HEK293 (cell line): ENCODE data around the gene PFKL.
A peak's percentile ranks its signal among the peaks of the same experiment; 100 is the strongest.

Experiments
- FEZF1 ChIP-seq: fragments of 450-650 bp; formaldehyde crosslinking; IDR thresholded peaks from 2 replicates; pipeline ENCODE4 v1.5.1; 2016; ENCODE audit warnings: missing biosample characterization, missing genetic modification characterization
- HOXC10 ChIP-seq: sonication (generic); formaldehyde crosslinking; IDR thresholded peaks from 2 replicates; pipeline ENCODE4 v1.8.1; 2023; ENCODE audit warnings: mild to moderate bottlenecking, missing genetic modification reagents
- PBX3 ChIP-seq: sonication (generic); formaldehyde crosslinking; IDR thresholded peaks from 2 replicates; pipeline ENCODE4 v1.8.1; 2022; ENCODE audit warnings: mild to moderate bottlenecking, moderate library complexity, missing genetic modification reagents
- PRDM6 ChIP-seq: fragments of 450-650 bp; formaldehyde crosslinking; IDR thresholded peaks from 2 replicates; pipeline ENCODE4 v1.5.1; 2017; ENCODE audit warnings: missing biosample characterization, missing genetic modification characterization
- REPIN1 ChIP-seq: fragments of 450-650 bp; formaldehyde crosslinking; IDR thresholded peaks from 2 replicates; pipeline ENCODE4 v1.5.1; 2017; ENCODE audit warnings: missing biosample characterization, missing genetic modification characterization, low read depth
- SP3 ChIP-seq: fragments of 450-650 bp; formaldehyde crosslinking; IDR thresholded peaks from 2 replicates; pipeline ENCODE4 v1.5.1; 2016; ENCODE audit warnings: missing biosample characterization, missing genetic modification characterization
- ZBTB10 ChIP-seq: fragments of 450-650 bp; formaldehyde crosslinking; IDR thresholded peaks from 2 replicates; pipeline ENCODE4 v1.5.1; 2016; ENCODE audit warnings: missing biosample characterization, missing genetic modification characterization
- ZBTB48 ChIP-seq: fragments of 450-650 bp; formaldehyde crosslinking; IDR thresholded peaks from 2 replicates; pipeline ENCODE4 v1.5.1; 2016; ENCODE audit warnings: missing biosample characterization, missing genetic modification characterization
- ZEB2 ChIP-seq: fragments of 450-650 bp; formaldehyde crosslinking; IDR thresholded peaks from 2 replicates; pipeline ENCODE4 v1.5.1; 2016; ENCODE audit warnings: missing biosample characterization, missing genetic modification characterization
- ZNF133 ChIP-seq: fragments of 450-650 bp; formaldehyde crosslinking; IDR thresholded peaks from 2 replicates; pipeline ENCODE4 v1.5.1; 2016; ENCODE audit warnings: missing biosample characterization, missing genetic modification characterization
- ZNF169 ChIP-seq: fragments of 450-650 bp; formaldehyde crosslinking; IDR thresholded peaks from 2 replicates; pipeline ENCODE4 v1.5.1; 2016; ENCODE audit warnings: missing biosample characterization, missing genetic modification characterization
- ZNF184 ChIP-seq: fragments of 450-650 bp; IDR thresholded peaks from 2 replicates; pipeline ENCODE4 v1.5.1; 2018; ENCODE audit warnings: missing biosample characterization, mild to moderate bottlenecking, missing genetic modification characterization
- ZNF248 ChIP-seq: fragments of 450-650 bp; formaldehyde crosslinking; IDR thresholded peaks from 2 replicates; pipeline ENCODE4 v1.5.1; 2017; ENCODE audit warnings: missing biosample characterization, missing genetic modification characterization
- ZNF280C ChIP-seq: fragments of 450-650 bp; formaldehyde crosslinking; IDR thresholded peaks from 2 replicates; pipeline ENCODE4 v1.5.1; 2016; ENCODE audit warnings: missing biosample characterization, missing genetic modification characterization
- ZNF280D ChIP-seq: fragments of 450-650 bp; formaldehyde crosslinking; IDR thresholded peaks from 2 replicates; pipeline ENCODE4 v1.5.1; 2016; ENCODE audit warnings: missing biosample characterization, missing genetic modification characterization
- ZNF398 ChIP-seq: fragments of 450-650 bp; formaldehyde crosslinking; IDR thresholded peaks from 2 replicates; pipeline ENCODE4 v1.5.1; 2017; ENCODE audit warnings: missing biosample characterization, missing genetic modification characterization
- ZNF404 ChIP-seq: fragments of 450-650 bp; formaldehyde crosslinking; IDR thresholded peaks from 2 replicates; pipeline ENCODE4 v1.5.1; 2017; ENCODE audit warnings: missing biosample characterization, missing genetic modification characterization
- ZNF510 ChIP-seq: fragments of 450-650 bp; formaldehyde crosslinking; IDR thresholded peaks from 2 replicates; pipeline ENCODE4 v1.5.1; 2018; ENCODE audit warnings: mild to moderate bottlenecking, missing genetic modification characterization, missing biosample characterization; ENCODE audit not compliant: insufficient replicate concordance
- ZNF544 ChIP-seq: fragments of 450-650 bp; formaldehyde crosslinking; IDR thresholded peaks from 2 replicates; pipeline ENCODE4 v1.5.0; 2017; ENCODE audit warnings: missing biosample characterization, missing genetic modification characterization
- ZNF585B ChIP-seq: fragments of 450-650 bp; formaldehyde crosslinking; IDR thresholded peaks from 2 replicates; pipeline ENCODE4 v1.5.1; 2016; ENCODE audit warnings: missing biosample characterization, missing genetic modification characterization
- ZNF610 ChIP-seq: fragments of 450-650 bp; formaldehyde crosslinking; IDR thresholded peaks from 2 replicates; pipeline ENCODE4 v1.5.1; 2016; ENCODE audit warnings: missing biosample characterization, missing genetic modification characterization, borderline replicate concordance
- ZNF664 ChIP-seq: fragments of 450-650 bp; formaldehyde crosslinking; IDR thresholded peaks from 2 replicates; pipeline ENCODE4 v1.5.1; 2016; ENCODE audit warnings: missing biosample characterization, missing genetic modification characterization
- ZNF701 ChIP-seq: fragments of 450-650 bp; formaldehyde crosslinking; IDR thresholded peaks from 2 replicates; pipeline ENCODE4 v1.5.1; 2016; ENCODE audit warnings: missing biosample characterization, missing genetic modification characterization
- ZNF768 ChIP-seq: fragments of 450-650 bp; formaldehyde crosslinking; IDR thresholded peaks from 2 replicates; pipeline ENCODE4 v1.5.1; 2018; ENCODE audit warnings: missing biosample characterization, mild to moderate bottlenecking, missing genetic modification characterization
- ZNF785 ChIP-seq: fragments of 450-650 bp; formaldehyde crosslinking; IDR thresholded peaks from 2 replicates; pipeline ENCODE4 v1.5.1; 2016; ENCODE audit warnings: missing biosample characterization, missing genetic modification characterization
- ZSCAN4 ChIP-seq: fragments of 450-650 bp; formaldehyde crosslinking; IDR thresholded peaks from 2 replicates; pipeline ENCODE4 v1.5.1; 2017; ENCODE audit warnings: missing biosample characterization, missing genetic modification characterization

Gene PFKL

GRCh38 chr21:44370027-44370735, 70.3 kb downstream of the PFKL start (continued):
- TF ChIP-seq ZNF280D (tag by site-specific recombination) (no peak), ZNF169 (no peak), ZNF785 (tag by site-specific recombination) (no peak), ZNF398 (tag by site-specific recombination) (no peak), ZSCAN4 (tag by site-specific recombination) (no peak), SP3 (tag by site-specific recombination) (peak; percentile 71), REPIN1 (no peak), ZBTB48 (tag by site-specific recombination) (peak; percentile 93), ZBTB10 (tag by site-specific recombination) (no peak), ZNF610 (no peak), HOXC10 (CRISPR knock-in tag) (no peak), ZNF510 (tag by site-specific recombination) (no peak), ZNF280C (tag by site-specific recombination) (no peak), ZNF248 (no peak), ZNF404 (tag by site-specific recombination) (no peak), PRDM6 (tag by site-specific recombination) (no peak), ZNF133 (tag by site-specific recombination) (no peak), PBX3 (CRISPR knock-in tag) (no peak), ZNF544 (tag by site-specific recombination) (no peak), ZNF184 (tag by site-specific recombination) (no peak), ZNF701 (no peak), ZNF664 (tag by site-specific recombination) (no peak), FEZF1 (tag by site-specific recombination) (no peak), ZEB2 (0 out of 2 replicates have a peak, but pooled peaks have one; percentile 50), ZNF585B (no peak), ZNF768 (tag by site-specific recombination) (no peak)
